ENCODE data around the gene VAV2. TPM values are rescaled to one million over a fixed set of nuclear protein-coding genes. Genes with fewer than 3 reads are reported as not detected.

Gene VAV2
- total RNA-seq, 1 donor from 2014 or later: 24.4 TPM

- no peak for DNase-seq (ENCODE audit: extremely low spot score, unreplicated experiment)
- Mint-ChIP-seq H3K27me3 (ENCODE audit: unreplicated experiment) (no peaks in the 10 kb centered on the region), H3K36me3 (ENCODE audit: unreplicated experiment) (peaks cover 1% of the 10 kb centered on the region), H3K4me1 (ENCODE audit: unreplicated experiment) (peaks cover 30% of the 10 kb centered on the region), H3K4me3 (ENCODE audit: unreplicated experiment) (no peak overlapping the region), H3K27ac (ENCODE audit: unreplicated experiment) (no peak overlapping the region), H3K9me3 (ENCODE audit: unreplicated experiment) (no peaks in the 10 kb centered on the region)
- TF ChIP-seq, protein P1, sequence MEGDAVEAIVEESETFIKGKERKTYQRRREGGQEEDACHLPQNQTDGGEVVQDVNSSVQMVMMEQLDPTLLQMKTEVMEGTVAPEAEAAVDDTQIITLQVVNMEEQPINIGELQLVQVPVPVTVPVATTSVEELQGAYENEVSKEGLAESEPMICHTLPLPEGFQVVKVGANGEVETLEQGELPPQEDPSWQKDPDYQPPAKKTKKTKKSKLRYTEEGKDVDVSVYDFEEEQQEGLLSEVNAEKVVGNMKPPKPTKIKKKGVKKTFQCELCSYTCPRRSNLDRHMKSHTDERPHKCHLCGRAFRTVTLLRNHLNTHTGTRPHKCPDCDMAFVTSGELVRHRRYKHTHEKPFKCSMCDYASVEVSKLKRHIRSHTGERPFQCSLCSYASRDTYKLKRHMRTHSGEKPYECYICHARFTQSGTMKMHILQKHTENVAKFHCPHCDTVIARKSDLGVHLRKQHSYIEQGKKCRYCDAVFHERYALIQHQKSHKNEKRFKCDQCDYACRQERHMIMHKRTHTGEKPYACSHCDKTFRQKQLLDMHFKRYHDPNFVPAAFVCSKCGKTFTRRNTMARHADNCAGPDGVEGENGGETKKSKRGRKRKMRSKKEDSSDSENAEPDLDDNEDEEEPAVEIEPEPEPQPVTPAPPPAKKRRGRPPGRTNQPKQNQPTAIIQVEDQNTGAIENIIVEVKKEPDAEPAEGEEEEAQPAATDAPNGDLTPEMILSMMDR (IDR thresholded peaks at IDR 0.05): no peak
Observed at GRCh38 chr9:133894377-133895321, 97.5 kb downstream of the VAV2 start.

DNA sequence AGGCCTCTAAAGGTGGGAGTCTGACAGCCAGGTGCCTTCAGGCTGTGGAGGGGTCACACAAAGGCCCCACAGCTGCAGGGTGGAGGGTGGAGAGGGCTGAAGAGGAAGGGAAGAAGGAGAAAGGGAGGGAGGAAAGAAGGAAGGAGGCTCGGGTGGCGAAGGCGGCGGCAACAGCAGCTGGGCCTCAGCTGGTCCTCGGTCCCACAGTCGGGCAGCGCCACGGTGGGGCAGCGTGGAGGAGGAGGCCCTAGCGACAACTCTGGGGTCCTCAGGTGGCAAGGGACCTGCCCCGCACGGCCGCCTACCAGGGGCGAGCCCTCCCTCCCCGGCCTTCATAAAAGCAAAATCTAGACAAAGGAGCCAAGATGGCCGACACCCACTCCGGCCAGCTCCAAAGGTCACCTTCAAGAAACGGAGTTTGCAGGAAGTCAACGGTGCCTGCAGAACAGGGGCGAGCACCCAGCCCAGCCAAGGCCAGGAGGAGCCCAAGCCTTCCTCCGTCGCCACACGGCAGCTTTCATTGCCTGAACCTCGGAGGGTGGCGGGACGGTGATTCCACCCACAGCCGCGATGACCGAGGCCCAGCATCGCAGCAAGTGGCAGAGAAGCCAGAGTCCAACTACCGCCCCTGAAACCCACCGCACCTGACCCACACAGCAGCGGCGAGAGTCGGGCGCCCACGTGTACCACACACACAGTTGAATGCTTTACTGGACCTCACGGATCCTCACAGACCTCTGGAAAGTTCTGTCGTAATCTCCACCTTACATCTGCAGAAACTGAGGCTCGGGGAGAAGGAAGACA, 98.7 kb downstream of the VAV2 start:
- Mint-ChIP-seq H3K36me3 (ENCODE audit: unreplicated experiment) (peaks cover 1% of the 10 kb centered on the region), H3K4me3 (ENCODE audit: unreplicated experiment) (no peak overlapping the region), H3K4me1 (ENCODE audit: unreplicated experiment) (peaks cover 43% of the 10 kb centered on the region), H3K9me3 (ENCODE audit: unreplicated experiment) (no peaks in the 10 kb centered on the region), H3K27me3 (ENCODE audit: unreplicated experiment) (no peaks in the 10 kb centered on the region), H3K27ac (ENCODE audit: unreplicated experiment) (no peak overlapping the region)
- DNase-seq (ENCODE audit: extremely low spot score, unreplicated experiment): no peak
- TF ChIP-seq, protein P1 (IDR thresholded peaks at IDR 0.05): no peak

- no peaks in the 10 kb centered on the region for H3K9me3 Mint-ChIP-seq (ENCODE audit: unreplicated experiment)
- TF ChIP-seq, protein P1 (IDR thresholded peaks at IDR 0.05): no peak
- no peaks in the 10 kb centered on the region for H3K27me3 Mint-ChIP-seq (ENCODE audit: unreplicated experiment)
- peaks cover 1% of the 10 kb centered on the region for H3K36me3 Mint-ChIP-seq (ENCODE audit: unreplicated experiment)
- H3K27ac Mint-ChIP-seq (ENCODE audit: unreplicated experiment): no peak overlapping the region
- DNase-seq (ENCODE audit: extremely low spot score, unreplicated experiment): no peak
- peaks cover 42% of the 10 kb centered on the region for H3K4me1 Mint-ChIP-seq (ENCODE audit: unreplicated experiment)
- no peak overlapping the region for H3K4me3 Mint-ChIP-seq (ENCODE audit: unreplicated experiment)
Observed at GRCh38 chr9:133892193-133892920, 99.8 kb downstream of the VAV2 start.

DNA sequence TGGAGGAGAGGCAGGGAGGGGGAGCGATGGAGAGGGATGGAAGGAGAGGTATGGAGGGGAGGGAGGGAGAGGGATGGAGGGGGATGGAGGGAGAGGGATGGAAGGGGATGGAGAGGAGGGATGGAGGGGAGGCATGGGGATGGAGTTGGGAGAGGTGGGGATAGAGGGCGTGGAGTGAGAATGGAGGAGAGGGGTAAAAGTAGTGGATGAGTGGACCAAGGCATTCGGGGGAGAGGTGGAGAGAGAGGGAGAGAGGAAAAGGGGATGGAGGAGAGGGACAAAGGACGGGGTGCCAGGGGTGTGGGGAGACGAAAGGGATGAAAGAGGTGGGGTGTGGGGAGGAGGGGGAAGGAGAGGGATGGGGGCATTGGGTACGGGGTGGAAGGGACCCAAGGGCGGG, 100.4 kb downstream of the VAV2 start:
- TF ChIP-seq, protein P1 (IDR thresholded peaks at IDR 0.05): no peak
- Mint-ChIP-seq H3K4me3 (ENCODE audit: unreplicated experiment) (no peak overlapping the region), H3K27ac (ENCODE audit: unreplicated experiment) (no peak overlapping the region), H3K4me1 (ENCODE audit: unreplicated experiment) (peaks cover 43% of the 10 kb centered on the region), H3K36me3 (ENCODE audit: unreplicated experiment) (peaks cover 1% of the 10 kb centered on the region), H3K27me3 (ENCODE audit: unreplicated experiment) (no peaks in the 10 kb centered on the region), H3K9me3 (ENCODE audit: unreplicated experiment) (no peaks in the 10 kb centered on the region)
- no peak for DNase-seq (ENCODE audit: extremely low spot score, unreplicated experiment)
